CD4-positive, alpha-beta T cell treated with Interleukin-4 for 4 hours (primary cell): Measurements from ENCODE around the gene SOST.

Source experiments
- DNase-seq: peaks from one replicate; pipeline ENCODE4 v3.0.0-alpha.2; 2020

Gene SOST

DNA sequence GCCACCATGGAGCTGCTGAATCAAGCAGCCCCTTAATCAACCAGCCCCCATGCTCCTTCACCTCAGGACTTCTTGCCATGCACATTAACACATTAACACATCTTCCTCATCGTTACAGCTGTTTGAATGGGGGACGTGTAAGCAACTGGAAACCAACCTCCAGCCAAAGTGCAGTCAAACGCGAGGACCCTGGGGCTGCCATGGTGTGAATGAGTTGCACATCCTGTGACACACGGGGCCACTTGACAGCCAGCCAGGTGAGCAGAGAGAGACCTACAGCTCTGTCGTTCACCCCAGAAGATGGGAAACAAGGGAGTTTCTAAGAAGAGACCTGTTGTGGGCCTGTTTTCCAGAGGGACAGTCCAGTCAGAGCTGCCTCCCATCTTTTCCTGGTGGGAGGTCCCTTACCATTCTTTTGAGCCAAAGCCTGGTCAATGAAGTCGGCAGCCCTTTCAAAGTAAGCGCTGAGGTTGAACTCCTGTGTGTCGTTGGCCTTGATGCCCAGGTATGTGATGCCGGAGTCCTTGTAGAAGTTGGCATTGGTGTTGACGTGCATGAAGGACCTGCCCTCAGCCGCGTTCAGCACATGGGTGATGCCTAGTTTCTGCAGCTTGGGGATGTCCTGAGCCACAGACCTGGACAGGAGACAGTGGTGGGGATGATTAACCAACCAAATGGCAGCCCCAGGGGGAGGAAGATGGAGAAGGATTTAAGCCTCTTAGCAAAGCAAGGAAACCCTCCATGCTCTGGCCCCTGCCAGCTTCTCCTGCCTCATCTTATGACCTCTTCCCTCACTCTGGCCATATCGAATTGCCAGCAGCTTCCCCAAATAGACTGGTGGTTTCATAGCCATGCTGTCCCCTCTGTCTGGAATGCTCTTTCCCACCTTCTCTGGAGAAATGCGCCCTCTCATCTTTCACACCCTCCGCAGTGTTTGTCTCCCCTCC, 16.0 kb upstream of the SOST start:
- no peak for DNase-seq

GRCh38 chr17:43772877-43773648, 14.5 kb upstream of the SOST start:
- DNase-seq, result peak; percentile 6

DNA sequence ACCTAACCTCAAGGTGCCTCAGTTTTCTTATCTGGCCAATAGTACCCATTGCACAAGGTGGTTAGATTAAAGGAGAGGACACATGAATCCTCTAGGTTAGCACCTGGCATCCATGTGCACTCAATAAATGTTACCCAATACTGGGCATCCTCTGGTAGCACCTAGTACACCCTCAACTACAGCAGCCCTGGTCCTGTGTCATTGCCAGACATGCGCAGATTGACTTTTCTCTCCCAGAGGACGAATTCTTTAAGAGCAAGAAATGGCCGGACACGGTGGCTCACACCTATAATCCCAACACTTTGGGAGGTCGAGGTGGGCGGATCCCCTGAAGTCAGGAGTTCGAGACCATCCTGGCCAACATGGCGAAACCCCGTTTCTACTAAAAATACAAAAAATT, 12.9 kb upstream of the SOST start:
- DNase-seq, result no peak

DNA sequence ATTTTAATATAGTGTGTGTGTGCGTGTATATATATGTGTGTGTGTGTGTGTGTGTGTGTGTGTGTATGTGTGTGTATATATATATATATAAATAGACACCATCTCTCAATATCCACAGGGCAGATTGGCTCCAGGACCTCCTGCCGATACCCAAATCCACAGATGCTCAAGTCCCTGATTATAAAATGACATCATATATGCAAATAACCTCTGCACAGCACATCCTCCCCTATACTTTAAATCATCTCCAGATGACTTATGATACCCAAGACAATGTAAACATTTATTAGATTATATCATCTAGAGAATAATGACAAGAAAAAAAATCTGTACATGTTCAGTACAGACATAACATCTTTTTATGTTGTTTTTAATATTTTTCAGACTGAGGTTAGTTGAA, 12.4 kb upstream of the SOST start:
- DNase-seq, result no peak

DNA sequence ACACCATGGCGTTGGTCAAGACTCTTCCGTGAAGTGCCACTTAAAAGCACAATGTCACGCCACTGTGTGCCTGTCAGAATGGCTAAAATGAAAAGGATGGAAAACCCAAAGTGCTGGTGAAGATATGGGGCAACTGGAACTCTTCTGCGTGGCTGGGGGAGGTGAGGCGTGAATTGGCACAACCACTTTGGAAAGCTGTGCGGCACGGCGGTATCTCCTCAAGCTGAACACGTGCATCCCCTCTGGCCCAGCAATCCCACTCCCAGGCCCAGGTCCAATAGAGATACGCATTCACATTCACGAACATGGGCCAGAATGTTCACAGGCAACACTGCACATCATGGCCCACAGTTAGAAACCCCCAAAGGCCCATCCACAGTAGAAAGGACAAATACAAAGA, 11.3 kb upstream of the SOST start:
- DNase-seq, result no peak

GRCh38 chr17:43769426-43769825, 10.8 kb upstream of the SOST start:
- no peak for DNase-seq

DNA sequence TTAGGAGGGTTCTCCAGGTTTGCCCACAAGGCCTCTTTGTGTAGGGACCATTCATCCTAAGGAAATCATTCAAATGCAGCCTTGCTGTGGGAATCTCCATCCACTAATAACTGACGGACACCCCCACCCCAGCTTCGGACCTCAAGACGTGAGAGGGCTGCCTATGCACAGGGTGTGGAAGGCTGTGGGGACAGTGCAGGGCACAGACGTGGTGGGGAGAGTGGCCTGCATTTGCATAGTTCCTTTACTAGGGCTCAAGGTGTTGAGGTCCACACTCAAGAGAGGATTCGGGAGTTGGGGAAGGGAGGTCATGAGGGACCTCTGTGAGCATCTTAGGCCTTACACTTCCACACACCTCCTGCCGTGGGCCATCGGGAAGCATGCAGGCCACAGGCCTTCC, 10.4 kb upstream of the SOST start:
- no peak for DNase-seq

DNA sequence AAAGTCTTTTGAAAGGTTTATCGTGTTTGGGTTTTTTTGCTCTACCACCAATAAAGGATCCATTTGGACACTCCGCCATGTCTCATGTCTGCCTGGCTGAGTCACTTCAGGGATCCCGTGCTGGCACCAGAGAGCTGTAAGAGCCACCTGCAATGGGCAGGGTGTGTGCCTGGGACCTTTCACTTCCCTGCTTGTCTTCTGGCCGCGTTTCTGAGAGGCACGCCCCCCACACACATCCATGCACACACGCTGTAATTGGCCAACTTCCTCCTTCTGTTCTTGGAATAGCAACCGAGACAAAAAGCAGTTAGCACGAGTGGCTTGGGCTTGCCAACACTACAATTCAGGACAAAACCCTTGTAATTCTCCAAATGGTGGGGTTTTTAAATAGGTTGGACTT, 9.8 kb upstream of the SOST start:
- peak; percentile 19 for DNase-seq

GRCh38 chr17:43767713-43768059, 9.1 kb upstream of the SOST start:
- no peak for DNase-seq

DNA sequence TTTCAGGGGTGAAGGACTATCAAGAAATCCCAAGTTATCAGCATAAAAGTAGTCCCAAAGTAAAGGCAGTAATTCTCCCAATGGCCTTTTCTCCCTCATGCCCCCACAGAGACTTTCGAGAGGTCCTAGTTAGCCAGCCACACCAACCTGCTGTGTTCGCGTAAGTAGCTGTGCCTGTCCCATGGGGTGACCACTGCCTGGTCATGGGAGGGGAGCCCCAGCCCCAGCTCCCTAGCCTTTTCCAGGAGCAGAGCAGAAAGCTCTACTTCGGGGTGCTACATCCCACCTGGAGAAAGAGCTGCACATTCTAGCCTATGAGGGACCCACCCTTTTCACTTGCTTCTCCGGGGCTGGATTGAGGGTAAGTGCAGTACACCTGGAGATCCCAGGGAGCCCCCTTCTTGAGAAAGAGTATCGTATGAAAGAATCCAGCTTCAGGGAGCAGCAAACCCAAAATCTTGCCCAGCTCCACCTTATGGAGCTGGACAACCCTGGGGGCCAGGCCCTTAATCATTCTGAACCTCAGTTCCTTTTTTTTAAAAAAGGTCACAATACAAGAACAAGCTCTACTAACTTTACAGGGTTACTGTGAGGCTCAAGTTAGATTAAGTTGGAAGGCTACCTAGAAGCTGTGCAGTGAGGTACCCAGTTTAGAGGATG, 8.6 kb upstream of the SOST start:
- no peak for DNase-seq

DNA sequence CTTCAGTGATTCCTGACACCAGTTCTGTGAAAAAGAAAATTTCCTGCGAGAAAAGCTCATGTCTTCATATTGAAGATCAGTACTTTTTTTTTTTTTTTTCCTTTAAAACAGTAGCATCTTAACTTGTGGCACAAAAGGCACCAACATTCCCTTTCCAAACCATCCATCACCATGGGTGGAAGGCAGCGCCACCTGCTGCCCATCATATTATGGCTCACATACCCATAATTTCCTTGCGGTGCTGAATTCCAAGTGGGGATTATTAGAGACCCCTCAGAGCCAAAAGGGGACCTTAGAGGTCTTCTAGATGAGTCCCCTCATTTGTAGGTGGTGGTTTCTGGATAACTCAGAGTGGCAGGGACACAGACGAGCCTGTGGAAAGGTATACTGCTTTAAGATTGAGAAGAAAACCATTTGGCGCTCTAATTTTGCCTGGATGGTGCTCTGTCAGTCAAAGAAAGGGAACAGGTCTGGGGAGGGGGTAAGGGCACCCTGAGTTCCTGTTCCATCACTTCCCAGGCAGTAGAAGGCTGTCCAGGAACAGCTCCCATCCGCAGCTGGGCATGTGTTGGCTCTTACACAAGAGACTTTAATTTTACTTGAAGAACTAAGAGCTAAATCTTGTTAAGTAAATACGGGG, 7.9 kb upstream of the SOST start:
- DNase-seq, result peak; percentile 34

- DNase-seq, result peak; percentile 80
Measured at GRCh38 chr17:43760254-43760852, 1.8 kb upstream of the SOST start.

GRCh38 chr17:43759836-43760235, 1.2 kb upstream of the SOST start:
- DNase-seq, result no peak

GRCh38 chr17:43758086-43758485, 505 bp downstream of the SOST start:
- no peak for DNase-seq

GRCh38 chr17:43757171-43757660, 1.4 kb downstream of the SOST start:
- DNase-seq, result no peak

GRCh38 chr17:43756201-43756600, 2.4 kb downstream of the SOST start:
- DNase-seq, result no peak

- no peak for DNase-seq
Measured at GRCh38 chr17:43755389-43755875, 3.2 kb downstream of the SOST start.

GRCh38 chr17:43754947-43755346, 3.6 kb downstream of the SOST start:
- no peak for DNase-seq

DNA sequence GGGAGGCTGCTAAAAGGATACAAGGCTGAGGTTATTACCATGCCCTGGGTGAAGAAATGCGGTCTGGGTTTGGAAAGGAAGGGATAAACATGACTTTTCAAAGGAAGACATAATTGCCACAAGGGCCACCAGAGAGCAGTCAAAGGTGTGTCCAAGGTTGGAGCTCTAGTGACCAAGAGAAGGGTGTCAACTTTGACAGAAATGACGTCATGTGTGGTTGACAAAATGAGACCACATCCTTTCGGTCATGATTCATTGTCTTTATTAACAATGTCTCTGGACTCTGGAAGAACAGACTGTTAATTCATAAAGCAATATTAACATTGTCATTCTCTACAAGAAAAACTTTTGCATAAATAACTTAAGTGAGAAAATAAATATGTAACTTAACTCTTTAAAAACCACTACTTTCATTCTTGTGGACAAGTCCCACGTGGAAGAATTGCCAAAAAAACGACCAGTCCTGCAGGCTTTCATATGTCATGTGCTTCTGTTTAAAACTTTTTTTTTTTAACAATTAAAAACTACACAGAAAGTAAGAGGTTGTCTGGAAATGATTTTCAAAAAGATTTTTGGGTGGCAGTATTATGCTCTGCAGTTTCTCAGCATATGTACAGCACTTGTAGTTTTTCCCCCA, 5.0 kb downstream of the SOST start:
- DNase-seq, result peak; percentile 26

DNA sequence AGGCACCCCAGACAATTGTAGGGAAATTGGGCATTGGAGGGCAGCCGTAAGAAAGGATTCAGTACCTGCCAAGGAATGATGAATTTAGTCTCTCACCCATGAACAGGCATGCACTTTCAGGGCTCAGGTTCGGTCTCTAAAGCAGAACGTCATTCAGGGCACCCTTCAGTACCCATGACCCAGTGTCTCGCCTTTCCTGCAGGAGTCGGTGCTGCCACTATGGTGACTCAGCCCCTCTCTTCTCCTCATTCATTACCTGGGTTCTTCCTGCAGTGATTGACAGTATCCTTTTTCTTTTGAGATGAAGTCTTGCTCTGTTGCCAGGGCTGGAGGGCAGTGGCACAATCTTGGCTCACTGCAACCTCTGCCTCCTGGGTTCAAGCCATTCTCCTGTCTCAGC, 8.4 kb downstream of the SOST start:
- DNase-seq, result no peak

- no peak for DNase-seq
Measured at GRCh38 chr17:43745541-43745940, 13.1 kb downstream of the SOST start.

DNA sequence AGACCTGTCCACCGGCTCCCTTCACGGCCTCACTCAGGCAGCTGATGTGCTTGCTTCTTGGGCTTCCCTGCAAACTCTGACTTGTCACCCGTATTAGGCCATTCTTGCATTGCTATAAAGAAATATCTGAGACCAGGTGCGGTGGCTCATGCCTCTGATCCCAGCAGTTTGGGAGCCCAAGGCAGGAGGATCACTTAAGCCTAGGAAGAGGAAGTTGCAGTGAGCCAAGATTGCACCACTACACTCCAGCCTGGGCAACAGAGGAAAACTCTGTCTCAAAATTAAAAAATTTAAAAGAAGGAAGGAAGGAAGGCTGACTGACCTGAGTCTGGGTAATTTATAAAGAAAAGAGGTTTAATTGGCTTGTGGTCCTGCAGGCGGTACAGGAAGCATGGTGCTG, 17.0 kb downstream of the SOST start:
- DNase-seq, result no peak
